ENCODE data around the gene CPM. TPM values are rescaled to one million over a fixed set of nuclear protein-coding genes. Genes with fewer than 3 reads are reported as not detected.
"Not testable (repeated sequence)": the region's sequence is repeated elsewhere in the genome, so short reads cannot be mapped to it uniquely, and the experiment has no call there.

The CPM gene
- total and polyA plus RNA-seq, 2 of the 4 experiments (the other 2 are of a cell fraction) = 2.0 to 8.8 TPM

- Histone ChIP-seq H2AFZ (replicated peaks; ENCODE audit: low read length, poor library complexity) (peak overlapping the region; percentile 86), H4K8ac (ENCODE audit: low read depth in 2 of 2, low read length in 2 of 2) (peak overlapping the region; percentile 51 to 60), H4K5ac (ENCODE audit: low read depth, low read length) (peak overlapping the region; percentile 44), H3K4me2 (ENCODE audit: low read depth, low read length) (peak overlapping the region; percentile 72), H3K4me3 (ENCODE audit: insufficient read depth, low read depth, low read length) (peak overlapping the region; percentile 96), H2BK120ac (ENCODE audit: low read depth, low read length) (peak overlapping the region; percentile 16; the same call in 1 of the 2 replicates), H3K4ac (ENCODE audit: low read depth, low read length) (peak overlapping the region; percentile 67), H2BK5ac (ENCODE audit: low read depth, low read length, poor library complexity, severe bottlenecking) (peak overlapping the region; percentile 73), H3K9ac (ENCODE audit: low read depth, low read length) (peak overlapping the region; percentile 86), H2BK15ac (ENCODE audit: low read depth, low read length) (peak overlapping the region; percentile 51; the same call in 1 of the 3 replicates), H3K56ac (ENCODE audit: extremely low read depth, insufficient read depth, low read length) (peak overlapping the region; percentile 67; the same call in 1 of the 2 replicates), H4K91ac (ENCODE audit: insufficient read depth, low read depth, low read length) (peak overlapping the region; percentile 49; the same call in 1 of the 2 replicates), H3K18ac (ENCODE audit: low read depth, low read length) (peak overlapping the region; percentile 84; the same call in 1 of the 2 replicates), H3K14ac (replicated peaks; ENCODE audit: low read depth, low read length) (peak overlapping the region; percentile 7; the same call in 1 of the 2 replicates), H3K27ac (ENCODE audit: insufficient read depth, low read length) (peak overlapping the region; percentile 90), H2AK5ac (ENCODE audit: low read depth, low read length) (peak overlapping the region; percentile 54; the same call in 1 of the 2 replicates)
- H3K9me3 ChIP-seq (ENCODE audit: control insufficient read depth, insufficient read depth, low read length); H3K9me1 ChIP-seq (ENCODE audit: insufficient read depth, low read length); H3K36me3 ChIP-seq (ENCODE audit: control insufficient read depth, insufficient read depth, low read length); H3K23ac ChIP-seq (ENCODE audit: low read depth, low read length); H3K79me1 ChIP-seq (ENCODE audit: low read depth in 1 of 2, low read length in 2 of 2); DNase-seq; H3K4me1 ChIP-seq (ENCODE audit: control insufficient read depth, insufficient read depth, low read length); H3K27me3 ChIP-seq (ENCODE audit: control insufficient read depth, insufficient read depth, low read length); ATAC-seq (ENCODE audit: low read depth); H2AK9ac ChIP-seq (replicated peaks; ENCODE audit: low read depth, low read length, poor library complexity); H2BK20ac ChIP-seq (ENCODE audit: low read depth, low read length); H4K20me1 ChIP-seq (ENCODE audit: insufficient read depth, low read length); in situ Hi-C loops (cut with MboI; ENCODE audit: low sequenced_read_pairs); BruUV-seq (replicated peaks); dilution Hi-C loops (cut with HindIII; ENCODE audit: low sequenced_read_pairs, unreplicated experiment): not testable (repeated sequence)
- ChIA-PET CTCF (interaction anchor here (0.8 kb wide), 1 partner anchor 45 kb away, joined by 3 read pairs; no protein-coding TSS in a partner anchor), POLR2A (ENCODE audit: unreplicated experiment) (interaction anchor here (0.9 kb wide), 1 partner anchor 54 kb away, joined by 11 read pairs; no protein-coding TSS in a partner anchor)
- 0% methylated on average over 2 of the region's 10 CpGs; no CpG with 5 or more reads in 1 of the 2 experiments for WGBS, 2 experiments (ENCODE audit: extremely low coverage in 2 of 2, insufficient read length in 1 of 2)
- intact Hi-C loops (cut with micrococcal nuclease) = loop anchor here (1.0 to 10.0 kb wide), 4 partner anchors 75 to 765 kb away; partner anchors contain the start of genes IL26 and MDM1
These were observed 125.7 kb downstream of the CPM start for GRCh38 chr12:68807274-68807575.
